Measurements from ENCODE around the gene CPLANE2.

The CPLANE2 gene

DNA sequence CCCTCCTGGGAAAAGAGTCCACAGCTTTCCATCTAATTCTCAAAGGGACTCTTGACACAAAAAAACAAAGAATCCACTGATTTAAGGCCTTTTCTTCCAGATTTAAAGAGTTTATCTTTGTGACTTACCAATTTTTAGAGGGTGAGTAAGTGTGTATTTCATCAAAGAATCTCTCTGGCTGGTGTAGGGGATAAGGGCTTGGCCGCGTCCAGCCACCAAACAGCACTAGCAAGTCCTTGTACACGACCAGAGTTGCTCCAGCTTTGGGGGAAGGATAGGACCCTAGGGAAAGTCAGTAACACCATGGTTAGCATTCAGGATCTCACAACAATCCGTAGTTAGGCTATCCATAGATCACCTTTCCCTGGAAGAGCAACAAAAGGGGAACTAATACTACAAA, 19.5 kb upstream of the CPLANE2 start:
- H3K27ac ChIP-seq (ENCODE audit: low read length) = no peak overlapping the region
- H3K9ac ChIP-seq (ENCODE audit: low read length) = no peak overlapping the region
- TF ChIP-seq, protein P1, sequence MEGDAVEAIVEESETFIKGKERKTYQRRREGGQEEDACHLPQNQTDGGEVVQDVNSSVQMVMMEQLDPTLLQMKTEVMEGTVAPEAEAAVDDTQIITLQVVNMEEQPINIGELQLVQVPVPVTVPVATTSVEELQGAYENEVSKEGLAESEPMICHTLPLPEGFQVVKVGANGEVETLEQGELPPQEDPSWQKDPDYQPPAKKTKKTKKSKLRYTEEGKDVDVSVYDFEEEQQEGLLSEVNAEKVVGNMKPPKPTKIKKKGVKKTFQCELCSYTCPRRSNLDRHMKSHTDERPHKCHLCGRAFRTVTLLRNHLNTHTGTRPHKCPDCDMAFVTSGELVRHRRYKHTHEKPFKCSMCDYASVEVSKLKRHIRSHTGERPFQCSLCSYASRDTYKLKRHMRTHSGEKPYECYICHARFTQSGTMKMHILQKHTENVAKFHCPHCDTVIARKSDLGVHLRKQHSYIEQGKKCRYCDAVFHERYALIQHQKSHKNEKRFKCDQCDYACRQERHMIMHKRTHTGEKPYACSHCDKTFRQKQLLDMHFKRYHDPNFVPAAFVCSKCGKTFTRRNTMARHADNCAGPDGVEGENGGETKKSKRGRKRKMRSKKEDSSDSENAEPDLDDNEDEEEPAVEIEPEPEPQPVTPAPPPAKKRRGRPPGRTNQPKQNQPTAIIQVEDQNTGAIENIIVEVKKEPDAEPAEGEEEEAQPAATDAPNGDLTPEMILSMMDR (IDR thresholded peaks at IDR 0.05; ENCODE audit: low read length) = no peak
- TF ChIP-seq EZH2phosphoT487 (IDR thresholded peaks at IDR 0.05; ENCODE audit: low read length) (no peak), EZH2 (optimal IDR thresholded peaks at IDR 0.05; ENCODE audit: low read depth, low read length) (no peak)
- no peak overlapping the region for H2AFZ ChIP-seq (ENCODE audit: low read length)
- H3K36me3 ChIP-seq (replicated peaks; ENCODE audit: insufficient read depth, low read length) = no peaks in the 10 kb centered on the region
- H3K9me3 ChIP-seq (replicated peaks; ENCODE audit: insufficient read depth, low read length) = no peaks in the 10 kb centered on the region
- H3K79me2 ChIP-seq (ENCODE audit: low read length) = no peaks in the 10 kb centered on the region; the same call in 1 of the 2 replicates
- H3K27me3 ChIP-seq (replicated peaks; ENCODE audit: insufficient read depth, low read length) = no peaks in the 10 kb centered on the region
- no peak overlapping the region for H3K4me2 ChIP-seq (ENCODE audit: low read depth, low read length)
- no peaks in the 10 kb centered on the region for H3K4me1 ChIP-seq (ENCODE audit: low read length)
- no peaks in the 10 kb centered on the region for H3K9me2 ChIP-seq (replicated peaks; ENCODE audit: insufficient read depth, low read length)
- H3F3A ChIP-seq (ENCODE audit: insufficient read depth, low read length) = no peaks in the 10 kb centered on the region
- no peak for DNase-seq
- H4K20me1 ChIP-seq (ENCODE audit: insufficient read depth, low read length) = no peaks in the 10 kb centered on the region
- H3K4me3 ChIP-seq (ENCODE audit: low read length) = no peak overlapping the region

DNA sequence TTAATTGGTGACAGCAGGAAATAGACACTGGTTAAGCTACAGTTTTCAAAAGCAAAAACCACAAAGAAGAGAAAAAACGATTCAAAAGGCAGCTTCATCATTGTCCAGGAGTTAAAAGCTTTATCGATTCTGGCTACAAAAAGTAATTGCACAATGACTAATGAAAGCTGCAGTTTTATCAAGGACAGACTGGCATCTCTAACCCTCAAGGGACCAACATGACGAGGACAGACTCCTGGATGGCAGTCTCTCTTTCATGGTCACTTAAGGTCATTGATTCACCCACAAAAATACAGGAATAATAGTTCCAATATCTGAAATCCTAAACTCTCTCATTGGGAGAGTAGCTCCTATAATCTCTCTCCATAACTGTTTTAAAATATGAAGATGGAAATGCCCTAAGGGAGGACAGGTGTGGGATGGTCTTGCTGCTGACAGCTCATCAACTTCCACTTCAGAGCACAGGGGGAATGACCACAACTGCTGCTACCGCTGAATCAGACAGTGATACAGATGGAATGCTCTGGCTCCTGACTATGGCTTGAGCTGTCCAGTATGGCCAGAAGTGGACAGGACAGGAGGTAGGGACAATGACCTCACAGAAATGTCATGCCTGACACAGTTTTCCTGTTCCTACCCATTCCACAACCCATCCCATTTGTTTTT, 17.4 kb upstream of the CPLANE2 start:
- Histone ChIP-seq H3K79me2 (ENCODE audit: low read length) (no peaks in the 10 kb centered on the region; the same call in 1 of the 2 replicates), H3K9me3 (replicated peaks; ENCODE audit: insufficient read depth, low read length) (no peaks in the 10 kb centered on the region), H3K36me3 (replicated peaks; ENCODE audit: insufficient read depth, low read length) (no peaks in the 10 kb centered on the region), H3K4me1 (ENCODE audit: low read length) (peaks cover 7% of the 10 kb centered on the region), H3K4me2 (ENCODE audit: low read depth, low read length) (no peak overlapping the region), H3K9me2 (replicated peaks; ENCODE audit: insufficient read depth, low read length) (no peaks in the 10 kb centered on the region), H3K4me3 (ENCODE audit: low read length) (no peak overlapping the region), H3K27me3 (replicated peaks; ENCODE audit: insufficient read depth, low read length) (no peaks in the 10 kb centered on the region), H3F3A (ENCODE audit: insufficient read depth, low read length) (peaks cover 3% of the 10 kb centered on the region; the same call in 1 of the 2 replicates), H4K20me1 (ENCODE audit: insufficient read depth, low read length) (no peaks in the 10 kb centered on the region), H3K9ac (ENCODE audit: low read length) (no peak overlapping the region), H2AFZ (ENCODE audit: low read length) (no peak overlapping the region), H3K27ac (ENCODE audit: low read length) (no peak overlapping the region)
- TF ChIP-seq EZH2phosphoT487 (IDR thresholded peaks at IDR 0.05; ENCODE audit: low read length) = no peak
- no peak for TF ChIP-seq EZH2 (optimal IDR thresholded peaks at IDR 0.05; ENCODE audit: low read depth, low read length)
- TF ChIP-seq, protein P1 (IDR thresholded peaks at IDR 0.05; ENCODE audit: low read length) = no peak
- DNase-seq = no peak

DNA sequence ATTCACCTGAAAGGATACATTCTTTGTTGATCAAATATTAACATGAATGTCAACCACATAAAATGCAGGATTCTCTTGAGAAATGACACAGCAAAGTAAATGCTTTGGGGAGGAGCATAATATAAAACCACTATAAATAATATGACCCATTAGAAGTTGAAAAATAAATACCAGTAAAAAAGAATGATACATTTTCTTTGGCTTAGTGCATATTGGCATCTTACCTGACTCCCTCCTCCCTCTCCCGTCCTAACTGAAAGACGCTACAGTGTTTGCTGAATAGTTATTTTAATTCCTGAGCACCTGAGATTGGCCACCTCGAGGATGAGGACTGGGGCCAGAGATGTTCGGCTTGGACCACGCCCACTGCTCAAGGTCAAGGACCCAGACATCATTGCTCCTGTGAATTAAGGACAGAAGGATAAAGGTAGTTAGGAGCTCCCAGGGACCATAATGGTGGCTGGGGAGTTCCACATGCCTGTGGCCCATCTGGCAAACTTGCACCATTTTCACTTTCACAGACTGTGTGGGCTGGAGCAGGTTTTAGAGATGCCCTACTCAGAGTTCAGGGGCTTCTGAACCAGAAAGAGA, 16.4 kb upstream of the CPLANE2 start:
- Histone ChIP-seq H3F3A (ENCODE audit: insufficient read depth, low read length) (peaks cover 5% of the 10 kb centered on the region; the same call in 1 of the 2 replicates), H3K9me3 (replicated peaks; ENCODE audit: insufficient read depth, low read length) (no peaks in the 10 kb centered on the region), H3K27ac (ENCODE audit: low read length) (no peak overlapping the region), H3K4me3 (ENCODE audit: low read length) (no peak overlapping the region), H3K4me2 (ENCODE audit: low read depth, low read length) (no peak overlapping the region), H3K4me1 (ENCODE audit: low read length) (peaks cover 9% of the 10 kb centered on the region), H3K9me2 (replicated peaks; ENCODE audit: insufficient read depth, low read length) (no peaks in the 10 kb centered on the region), H3K9ac (ENCODE audit: low read length) (no peak overlapping the region), H3K27me3 (replicated peaks; ENCODE audit: insufficient read depth, low read length) (no peaks in the 10 kb centered on the region), H2AFZ (ENCODE audit: low read length) (no peak overlapping the region), H3K79me2 (ENCODE audit: low read length) (no peaks in the 10 kb centered on the region; the same call in 1 of the 2 replicates), H3K36me3 (replicated peaks; ENCODE audit: insufficient read depth, low read length) (no peaks in the 10 kb centered on the region), H4K20me1 (ENCODE audit: insufficient read depth, low read length) (no peaks in the 10 kb centered on the region)
- no peak for DNase-seq
- TF ChIP-seq, protein P1 (IDR thresholded peaks at IDR 0.05; ENCODE audit: low read length) = no peak
- TF ChIP-seq EZH2phosphoT487 (IDR thresholded peaks at IDR 0.05; ENCODE audit: low read length) (no peak), EZH2 (optimal IDR thresholded peaks at IDR 0.05; ENCODE audit: low read depth, low read length) (no peak)

Measured in MM.1S (cell line).